ENCODE measurements around the gene SPRYD3.

DNA sequence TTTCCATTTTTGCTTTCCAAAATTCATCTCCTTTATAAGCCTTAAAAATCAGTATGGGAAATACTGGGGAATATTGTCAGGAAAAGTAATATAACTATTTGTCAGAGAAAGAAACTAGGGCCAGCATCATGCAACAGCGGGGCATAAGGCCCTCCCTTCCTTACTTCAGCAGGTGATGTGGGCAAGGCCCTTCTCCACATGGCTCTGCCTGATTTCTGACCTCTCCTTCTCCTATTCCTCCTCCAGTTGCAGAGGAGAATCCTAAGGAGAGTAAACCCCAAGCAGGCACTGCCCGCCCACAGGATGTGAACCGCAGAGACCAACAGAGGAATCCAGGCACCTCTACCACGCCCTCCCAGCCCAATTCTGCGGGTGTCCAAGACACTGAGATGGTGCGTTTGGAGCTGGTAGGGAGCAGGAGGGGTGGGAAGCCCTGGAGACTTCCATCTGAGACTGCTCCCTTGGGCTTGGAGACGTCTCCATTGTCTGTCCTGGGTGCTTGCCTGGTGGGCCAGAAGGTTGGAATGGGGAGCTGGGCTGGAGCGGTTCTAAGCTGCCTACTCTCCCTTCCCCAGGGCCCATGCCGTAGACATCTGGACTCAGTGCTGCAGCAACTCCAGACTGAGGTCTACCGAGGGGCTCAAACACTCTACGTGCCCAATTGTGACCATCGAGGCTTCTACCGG lies 21.4 kb upstream of the SPRYD3 start:
- TF ChIP-seq ZNF70 (CRISPR knock-in tag; IDR thresholded peaks at IDR 0.05) (no peak), BACH2 (CRISPR knock-in tag; IDR thresholded peaks at IDR 0.05; ENCODE audit: borderline replicate concordance) (no peak), SNAI2 (CRISPR knock-in tag; IDR thresholded peaks at IDR 0.05) (no peak), TOX (CRISPR knock-in tag; IDR thresholded peaks at IDR 0.05; ENCODE audit: borderline replicate concordance) (no peak), ZC3H10 (CRISPR knock-in tag; IDR thresholded peaks at IDR 0.05) (no peak), ZFP30 (CRISPR knock-in tag; IDR thresholded peaks at IDR 0.05) (no peak)

Data from SK-N-SH treated with all-trans-retinoic acid at 6 μM for 48 hours (cell line).